Liver (tissue), 9 donors: ENCODE results near the gene BBS7. TPM values are rescaled to one million over a fixed set of nuclear protein-coding genes. Genes with fewer than 3 reads are reported as not detected.

ENCODE experiments used
- DNase-seq: peaks from one replicate; pipeline ENCODE4 v3.0.0-alpha.2; 2017; ENCODE audit warnings: low spot score
- H3K27ac ChIP-seq, 2 donors: one replicate each; pipeline ENCODE4 v1.7.0; 2013; ENCODE audit warnings: inconsistent platforms in 2 of 2, low read length in 2 of 2, control low read depth in 1 of 2, low read depth in 1 of 2, mild to moderate bottlenecking in 1 of 2
- H3K27me3 ChIP-seq, 4 donors: one replicate each; pipeline versions ENCODE4 v1.6.1 to v1.7.0; 2013; ENCODE audit warnings: low read length in 3 of 4, inconsistent platforms in 1 of 4, mild to moderate bottlenecking in 1 of 4, moderate library complexity in 1 of 4; ENCODE audit not compliant: control insufficient read depth in 4 of 4, insufficient read depth in 4 of 4
- H3K36me3 ChIP-seq, 4 donors: one replicate each; pipeline versions ENCODE4 v1.6.1 to v1.7.0; 2013; ENCODE audit warnings: low read length in 3 of 4, mild to moderate bottlenecking in 3 of 4, low read depth in 1 of 4, moderate library complexity in 1 of 4; ENCODE audit not compliant: control insufficient read depth in 4 of 4, insufficient read depth in 3 of 4
- H3K4me1 ChIP-seq, 4 donors: one replicate each; pipeline versions ENCODE4 v1.6.1 to v1.7.0; 2013; ENCODE audit warnings: low read length in 3 of 4, mild to moderate bottlenecking in 3 of 4, moderate library complexity in 1 of 4; ENCODE audit not compliant: control insufficient read depth in 4 of 4, insufficient read depth in 4 of 4
- H3K4me3 ChIP-seq, 3 donors: one replicate each; pipeline versions ENCODE4 v1.6.1 to v1.7.0; 2013; ENCODE audit warnings: low read length in 3 of 3, control low read depth in 1 of 3, low read depth in 1 of 3, mild to moderate bottlenecking in 1 of 3
- H3K9ac ChIP-seq, 2 donors: one replicate each; pipeline ENCODE4 v1.7.0; 2013; ENCODE audit warnings: low read length in 2 of 2, mild to moderate bottlenecking in 2 of 2, moderate library complexity in 2 of 2, control low read depth in 1 of 2, low read depth in 1 of 2
- H3K9me3 ChIP-seq, 4 donors: one replicate each; pipeline versions ENCODE4 v1.6.1 to v1.7.0; 2013; ENCODE audit warnings: low read length in 3 of 4; ENCODE audit not compliant: control insufficient read depth in 4 of 4
- CTCF ChIP-seq: fragments of 150-350 bp; IDR thresholded peaks from 2 replicates; pipeline ENCODE4 v1.5.1; 2017; ENCODE audit warnings: improper control_type of control experiment, low read depth, low read length; ENCODE audit not compliant: missing input control
- EGR1 ChIP-seq, 2 donors: IDR thresholded peaks; 2 replicates each; pipeline ENCODE4 v1.6.1; 2016 to 2018; ENCODE audit warnings: antibody characterized with exemption in 2 of 2, low read depth in 2 of 2
- FOXA1 ChIP-seq: IDR thresholded peaks from 2 replicates; pipeline ENCODE4 v1.6.1; 2016; ENCODE audit warnings: antibody characterized with exemption
- GABPA ChIP-seq, 2 donors: IDR thresholded peaks in 1 of 2; conservative IDR thresholded peaks in 1 of 2; 2 replicates each; pipeline ENCODE4 v1.6.1; 2016; ENCODE audit warnings: antibody characterized with exemption in 2 of 2, mild to moderate bottlenecking in 1 of 2, moderate library complexity in 1 of 2
- HNF4A ChIP-seq, 2 donors: conservative IDR thresholded peaks; 2 replicates each; pipeline ENCODE4 v1.6.1; 2016; ENCODE audit warnings: antibody characterized with exemption in 2 of 2, mild to moderate bottlenecking in 2 of 2
- HNF4G ChIP-seq: IDR thresholded peaks from 2 replicates; pipeline ENCODE4 v1.6.1; 2016; ENCODE audit warnings: antibody characterized with exemption
- JUND ChIP-seq, 2 donors: IDR thresholded peaks; 2 replicates each; pipeline ENCODE4 v1.6.1; 2016; ENCODE audit warnings: antibody characterized with exemption in 2 of 2
- NR2F2 ChIP-seq: IDR thresholded peaks from 2 replicates; pipeline ENCODE4 v1.6.1; 2016; ENCODE audit warnings: antibody characterized with exemption
- RAD21 ChIP-seq, 2 donors: IDR thresholded peaks; 2 replicates each; pipeline ENCODE4 v1.6.1; 2016; ENCODE audit warnings: antibody characterized with exemption in 2 of 2, mild to moderate bottlenecking in 2 of 2
- REST ChIP-seq: IDR thresholded peaks from 2 replicates; pipeline ENCODE4 v1.6.1; 2016; ENCODE audit warnings: antibody characterized with exemption, mild to moderate bottlenecking
- RXRA ChIP-seq, 2 donors: IDR thresholded peaks; 2 replicates each; pipeline ENCODE4 v1.6.1; 2017 to 2018; ENCODE audit warnings: antibody characterized with exemption in 2 of 2, mild to moderate bottlenecking in 1 of 2
- ZBTB33 ChIP-seq: IDR thresholded peaks from 2 replicates; pipeline ENCODE4 v1.6.1; 2016; ENCODE audit warnings: antibody characterized with exemption
- WGBS: extraction: QIAGEN DNeasy Blood & Tissue Kit; methylation state at CpG from one replicate; pipeline ENCODE4 v1.1.7; 2013; 5-methylcytosine and 5-hydroxymethylcytosine counted together
- polyA plus RNA-seq, 2 donors: library from polyadenylated mRNA; stranded (reverse) in 1 of 2; unstranded in 1 of 2; fragments of 200-250 nt in 1 of 2; fragments of >200 nt in 1 of 2; fragmentation: Nextera tagmentation in 1 of 2; extraction: Ambion mirVana in 1 of 2; gene quantifications; one replicate each; pipeline versions ENCODE4 v1.2.1 to v1.2.3, GENCODE V29; 2013 to 2015
- total RNA-seq, 2 donors: library from RNA; depleted of rRNA; stranded (reverse); fragments of >200 nt; gene quantifications; one replicate each; pipeline ENCODE4 v1.2.3, GENCODE V29; 2014
- TF ChIP-seq, protein P1 (sequence below): IDR thresholded peaks from 2 replicates; pipeline ENCODE4 v1.6.1; 2016; ENCODE audit warnings: antibody characterized with exemption
- donor health status: healthy.
- donor health status: healthy.
- donor health status: healthy.
- donor health status: healthy.
- donor health status: healthy.

BBS7 gene
- total and polyA plus RNA-seq, 4 donors = 1.8 to 8.4 (median 3.1) TPM

DNA sequence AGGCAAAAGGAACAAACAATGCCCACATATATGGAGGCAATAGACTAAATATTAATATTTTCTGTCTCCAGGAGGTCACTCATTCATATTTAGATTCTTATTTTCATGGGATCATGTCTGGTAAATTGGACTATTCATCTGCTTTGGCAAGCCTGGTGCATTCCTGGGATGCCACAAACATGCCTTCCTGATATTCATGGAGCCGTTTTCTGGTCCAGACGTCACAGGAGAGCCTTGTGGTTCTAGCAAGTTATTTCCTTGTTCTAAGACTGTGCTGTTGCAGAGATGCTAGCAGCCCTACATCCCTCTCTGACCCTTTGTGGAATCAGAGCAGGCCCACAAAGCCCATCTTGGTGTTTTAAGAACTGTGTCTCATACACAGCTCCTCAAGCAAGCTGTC lies 85.3 kb downstream of the BBS7 start:
- Histone ChIP-seq H3K27me3 (no peaks in the 10 kb centered on the region), H3K4me1 (no peaks in the 10 kb centered on the region), H3K27ac (no peak overlapping the region), H3K4me3 (no peak overlapping the region), H3K36me3 (no peaks in the 10 kb centered on the region), H3K9ac (no peak overlapping the region), H3K9me3 (peaks cover 0 to 6% (median 2%) of the 10 kb centered on the region in 4 donors)
- WGBS = 60% methylated on average over 2 of the region's 2 CpGs
- TF ChIP-seq GABPA (IDR thresholded peaks at IDR 0.05 in 1 of 2, conservative IDR thresholded peaks at IDR 0.05 in 1 of 2) (no peak), HNF4G (no peak), REST (no peak), FOXA1 (no peak), HNF4A (conservative IDR thresholded peaks at IDR 0.05) (no peak), ZBTB33 (no peak), NR2F2 (no peak), JUND (IDR thresholded peaks at IDR 0.05) (no peak), RAD21 (IDR thresholded peaks at IDR 0.05) (no peak), EGR1 (IDR thresholded peaks at IDR 0.05; ENCODE audit: low read depth in 2 of 2) (no peak)
- TF ChIP-seq, protein P1, sequence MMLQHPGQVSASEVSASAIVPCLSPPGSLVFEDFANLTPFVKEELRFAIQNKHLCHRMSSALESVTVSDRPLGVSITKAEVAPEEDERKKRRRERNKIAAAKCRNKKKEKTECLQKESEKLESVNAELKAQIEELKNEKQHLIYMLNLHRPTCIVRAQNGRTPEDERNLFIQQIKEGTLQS = no peak
- DNase-seq = no peak

DNA sequence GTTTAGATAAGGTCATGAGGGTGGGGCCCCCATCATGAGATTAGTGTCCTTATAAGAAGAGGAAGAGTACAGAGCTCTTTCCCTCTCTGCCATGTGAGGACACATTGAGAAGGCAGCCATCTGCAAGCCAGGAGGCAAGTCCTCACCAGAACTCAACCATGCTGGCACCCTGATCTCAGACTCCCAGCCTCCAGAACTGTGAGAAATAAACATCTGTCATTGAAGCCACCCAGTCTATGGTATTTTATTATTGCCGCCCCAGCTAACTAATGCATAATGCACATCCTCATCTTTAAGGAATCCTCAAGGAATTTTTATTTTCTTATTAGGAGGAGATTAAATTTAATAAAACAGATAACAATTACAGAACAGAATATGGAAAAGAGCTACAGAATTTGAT lies 85.9 kb downstream of the BBS7 start:
- no peaks in the 10 kb centered on the region for H3K36me3 ChIP-seq
- TF ChIP-seq CTCF (no peak), RXRA (IDR thresholded peaks at IDR 0.05) (no peak), FOXA1 (no peak)
- no peaks in the 10 kb centered on the region for H3K27me3 ChIP-seq
- no peak overlapping the region for H3K27ac ChIP-seq
- no peaks in the 10 kb centered on the region for H3K4me1 ChIP-seq
- H3K4me3 ChIP-seq = no peak overlapping the region
- 100% methylated on average over 1 of the region's 1 CpG for WGBS
- DNase-seq = no peak
- peaks cover 0 to 6% (median 2%) of the 10 kb centered on the region in 4 donors for H3K9me3 ChIP-seq
- no peak overlapping the region for H3K9ac ChIP-seq
